Neutrophil (primary cell): ENCODE measurements around the gene MID2.
"Not testable (repeated sequence)": the region's sequence is repeated elsewhere in the genome, so short reads cannot be mapped to it uniquely, and the experiment has no call there.

ENCODE experiments used
- H3K27ac ChIP-seq: fragments of 200-600 bp; sonication (generic); 2 replicates; pipeline ENCODE4 v1.5.1; 2016; ENCODE audit warnings: mild to moderate bottlenecking, moderate library complexity
- H3K27me3 ChIP-seq: fragments of 200-600 bp; sonication (generic); 2 replicates; pipeline ENCODE4 v1.6.0; 2016; ENCODE audit warnings: mild to moderate bottlenecking
- H3K36me3 ChIP-seq: fragments of 200-600 bp; sonication (generic); 2 replicates; pipeline ENCODE4 v1.5.1; 2017
- H3K4me1 ChIP-seq, 2 experiments: fragments of 200-600 bp in 1 of 2; sonication (generic) in 1 of 2; 1 replicate in 1 of 2; 2 replicates in 1 of 2; pipeline versions ENCODE4 v1.5.1 to v1.6.1; 2013 to 2016; ENCODE audit warnings: low read depth in 1 of 2, low read length in 1 of 2, mild to moderate bottlenecking in 1 of 2, moderate library complexity in 1 of 2; ENCODE audit not compliant: control insufficient read depth in 1 of 2, insufficient read depth in 1 of 2
- H3K4me3 ChIP-seq, 2 experiments: fragments of 200-600 bp in 1 of 2; sonication (generic) in 1 of 2; 1 replicate in 1 of 2; 2 replicates in 1 of 2; pipeline ENCODE4 v1.5.1; 2013 to 2016; ENCODE audit warnings: low read depth in 1 of 2, low read length in 1 of 2, mild to moderate bottlenecking in 1 of 2, moderate library complexity in 1 of 2
- H3K9me3 ChIP-seq: fragments of 200-600 bp; sonication (generic); 2 replicates; pipeline ENCODE4 v1.5.1; 2016
- TF ChIP-seq, protein P1 (sequence below): fragments of 200-600 bp; sonication (generic); IDR thresholded peaks from 2 replicates; pipeline ENCODE4 v1.5.1; 2016; ENCODE audit warnings: antibody characterized with exemption

The MID2 gene

DNA sequence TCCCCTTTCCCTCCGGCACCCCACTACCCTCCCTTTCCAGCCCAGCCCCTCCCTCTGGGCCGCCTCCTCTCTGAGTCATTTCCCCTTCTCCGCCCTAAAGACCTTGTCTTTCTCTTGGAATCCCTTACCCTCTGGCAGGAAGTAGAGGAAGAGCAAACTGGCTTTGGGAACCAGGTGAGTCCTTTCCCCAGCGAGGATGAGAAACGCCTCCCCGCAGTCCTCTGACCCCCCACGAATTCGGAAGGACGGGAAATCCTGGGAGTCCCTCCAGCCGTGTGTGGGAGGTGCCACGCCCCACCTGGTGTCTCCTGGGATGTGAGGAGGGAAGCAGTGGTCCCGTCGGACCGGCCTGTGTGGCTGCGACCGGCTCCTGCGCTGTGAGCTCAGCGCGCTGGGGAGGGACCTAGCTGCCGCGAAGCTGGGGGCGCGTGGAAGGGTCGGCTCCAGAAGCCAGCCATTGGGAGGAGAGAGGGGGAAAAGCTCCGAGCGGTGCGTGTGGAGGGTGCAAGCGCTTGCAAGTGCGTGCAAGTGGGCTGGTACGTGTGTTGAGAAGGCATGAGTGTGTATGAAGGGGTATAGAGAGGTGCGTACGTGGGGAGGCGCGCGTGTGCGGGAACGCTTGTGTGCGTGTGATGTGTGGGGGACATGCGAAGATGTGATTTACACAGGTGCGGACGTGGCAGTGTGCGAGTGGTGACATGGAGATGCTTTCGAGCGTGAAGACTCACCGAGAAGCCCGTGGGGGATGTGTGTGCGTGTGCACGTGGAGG, 110.2 kb downstream of the MID2 start:
- no peaks in the 10 kb centered on the region for H3K4me1 ChIP-seq
- no peaks in the 10 kb centered on the region for H3K9me3 ChIP-seq
- H3K36me3 ChIP-seq: no peaks in the 10 kb centered on the region
- TF ChIP-seq, protein P1, sequence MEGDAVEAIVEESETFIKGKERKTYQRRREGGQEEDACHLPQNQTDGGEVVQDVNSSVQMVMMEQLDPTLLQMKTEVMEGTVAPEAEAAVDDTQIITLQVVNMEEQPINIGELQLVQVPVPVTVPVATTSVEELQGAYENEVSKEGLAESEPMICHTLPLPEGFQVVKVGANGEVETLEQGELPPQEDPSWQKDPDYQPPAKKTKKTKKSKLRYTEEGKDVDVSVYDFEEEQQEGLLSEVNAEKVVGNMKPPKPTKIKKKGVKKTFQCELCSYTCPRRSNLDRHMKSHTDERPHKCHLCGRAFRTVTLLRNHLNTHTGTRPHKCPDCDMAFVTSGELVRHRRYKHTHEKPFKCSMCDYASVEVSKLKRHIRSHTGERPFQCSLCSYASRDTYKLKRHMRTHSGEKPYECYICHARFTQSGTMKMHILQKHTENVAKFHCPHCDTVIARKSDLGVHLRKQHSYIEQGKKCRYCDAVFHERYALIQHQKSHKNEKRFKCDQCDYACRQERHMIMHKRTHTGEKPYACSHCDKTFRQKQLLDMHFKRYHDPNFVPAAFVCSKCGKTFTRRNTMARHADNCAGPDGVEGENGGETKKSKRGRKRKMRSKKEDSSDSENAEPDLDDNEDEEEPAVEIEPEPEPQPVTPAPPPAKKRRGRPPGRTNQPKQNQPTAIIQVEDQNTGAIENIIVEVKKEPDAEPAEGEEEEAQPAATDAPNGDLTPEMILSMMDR: no peak
- H3K27ac ChIP-seq: no peak overlapping the region
- no peak overlapping the region for H3K4me3 ChIP-seq
- peaks cover 23% of the 10 kb centered on the region for H3K27me3 ChIP-seq

DNA sequence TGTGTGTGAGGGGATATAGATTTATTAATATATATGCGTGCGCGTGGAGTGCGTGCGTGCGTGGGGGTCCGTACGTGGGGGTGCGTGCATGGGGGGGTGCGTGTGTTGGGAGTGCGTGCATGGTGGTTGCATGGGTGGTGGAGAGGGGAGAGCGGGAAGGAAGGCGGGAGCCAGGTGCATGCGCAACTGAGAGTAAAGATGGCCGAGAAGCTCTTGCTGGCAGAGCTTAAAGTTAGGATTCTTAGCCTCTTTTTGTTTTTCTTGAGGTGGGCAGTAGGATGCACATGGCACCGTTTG, 110.7 kb downstream of the MID2 start:
- Histone ChIP-seq H3K27ac (no peak overlapping the region), H3K36me3 (no peaks in the 10 kb centered on the region), H3K4me3 (no peak overlapping the region), H3K27me3 (peaks cover 23% of the 10 kb centered on the region), H3K4me1 (no peaks in the 10 kb centered on the region), H3K9me3 (no peaks in the 10 kb centered on the region)
- TF ChIP-seq, protein P1: no peak

DNA sequence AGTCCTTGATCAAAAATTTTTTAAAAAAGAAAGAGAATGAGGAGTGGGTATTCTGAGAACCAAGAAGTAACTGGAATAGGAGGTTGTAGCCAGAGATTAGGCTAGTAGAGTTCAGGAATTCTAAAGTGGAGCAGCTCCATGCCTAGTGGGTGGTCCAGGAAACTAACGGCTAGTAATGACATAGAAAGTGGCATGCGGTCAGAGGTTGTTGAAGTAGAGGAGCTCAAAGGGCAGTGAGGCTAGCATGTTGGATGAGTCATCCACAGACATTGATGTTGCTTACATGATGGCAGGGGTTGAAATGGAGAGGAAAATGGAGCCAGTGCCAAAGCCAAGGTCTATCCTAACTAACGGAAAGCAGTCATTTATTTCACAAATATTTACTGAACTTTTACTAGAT, 114.4 kb downstream of the MID2 start:
- Histone ChIP-seq H3K27ac (no peak overlapping the region), H3K4me3 (no peak overlapping the region), H3K4me1 (no peaks in the 10 kb centered on the region), H3K36me3 (no peaks in the 10 kb centered on the region), H3K27me3 (peaks cover 23% of the 10 kb centered on the region), H3K9me3 (no peaks in the 10 kb centered on the region)
- TF ChIP-seq, protein P1: no peak

DNA sequence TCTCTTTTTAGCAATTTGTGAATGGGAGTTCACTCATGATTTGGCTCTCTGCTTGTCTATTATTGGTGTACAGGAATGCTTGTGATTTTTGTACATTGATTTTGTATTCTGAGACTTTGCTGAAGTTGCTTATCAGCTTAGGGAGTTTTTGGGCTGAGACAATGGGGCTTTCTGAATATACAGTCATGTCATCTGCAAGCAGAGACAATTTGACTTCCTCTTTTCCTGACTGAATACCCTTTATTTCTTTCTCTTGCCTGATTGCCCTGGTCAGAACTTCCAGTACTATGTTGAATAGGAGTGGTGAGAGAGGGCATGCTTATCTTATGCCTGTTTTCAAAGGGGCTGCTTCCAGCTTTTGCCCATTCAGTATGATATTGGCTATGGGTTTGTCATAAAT, 129.7 kb downstream of the MID2 start:
- not testable (repeated sequence) for H3K27ac ChIP-seq, H3K27me3 ChIP-seq, H3K4me3 ChIP-seq, H3K9me3 ChIP-seq, H3K36me3 ChIP-seq, H3K4me1 ChIP-seq

DNA sequence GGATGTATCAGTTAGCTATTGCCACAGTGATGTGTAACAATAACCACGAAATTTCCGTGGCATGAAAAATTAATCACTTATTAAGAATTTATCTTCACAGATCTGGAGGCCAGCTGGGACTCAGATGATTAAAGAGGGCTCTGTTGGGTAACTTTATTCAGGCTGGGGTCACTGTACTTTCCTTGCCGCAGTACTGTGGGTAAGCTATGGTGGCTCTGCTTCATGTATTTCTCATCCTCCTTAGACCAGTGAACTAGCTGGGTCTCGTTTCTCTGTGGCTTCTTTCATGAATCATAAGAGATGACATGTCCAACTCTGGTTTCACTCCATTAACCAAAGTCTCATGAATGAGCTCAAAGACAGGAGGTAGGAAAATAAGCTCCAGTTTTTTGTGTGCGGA, 143.0 kb downstream of the MID2 start:
- Histone ChIP-seq H3K4me3 (no peak overlapping the region), H3K27me3 (no peaks in the 10 kb centered on the region), H3K9me3 (no peaks in the 10 kb centered on the region), H3K4me1 (no peaks in the 10 kb centered on the region), H3K27ac (no peak overlapping the region), H3K36me3 (no peaks in the 10 kb centered on the region)
- TF ChIP-seq, protein P1: no peak

DNA sequence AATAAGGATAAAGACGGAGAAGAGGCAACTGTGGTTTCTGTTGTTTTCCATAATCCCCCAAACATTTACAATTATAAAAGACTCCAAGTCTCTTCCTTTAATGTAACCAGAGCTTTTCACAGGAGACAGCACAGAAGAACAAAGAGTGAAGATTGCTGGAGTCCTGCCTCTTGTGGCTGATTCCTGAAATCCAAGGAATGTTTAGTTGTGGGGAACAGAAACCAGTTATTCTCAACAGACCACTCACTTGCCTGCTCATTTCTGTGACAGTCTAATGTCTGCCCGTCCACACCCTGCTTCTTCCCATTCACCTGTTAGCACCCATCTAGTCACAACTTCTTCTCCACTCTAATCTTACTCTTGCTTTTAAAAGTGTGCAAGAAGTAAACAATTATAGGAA, 144.4 kb downstream of the MID2 start:
- TF ChIP-seq, protein P1: no peak
- no peaks in the 10 kb centered on the region for H3K4me1 ChIP-seq

More for the DNA sequence above, 144.4 kb downstream of the MID2 start:
- H3K4me3 ChIP-seq: no peak overlapping the region
- no peaks in the 10 kb centered on the region for H3K9me3 ChIP-seq
- H3K36me3 ChIP-seq: no peaks in the 10 kb centered on the region
- H3K27me3 ChIP-seq: no peaks in the 10 kb centered on the region
- no peak overlapping the region for H3K27ac ChIP-seq
